ENCODE measurements around the gene S100A3.

S100A3 gene

DNA sequence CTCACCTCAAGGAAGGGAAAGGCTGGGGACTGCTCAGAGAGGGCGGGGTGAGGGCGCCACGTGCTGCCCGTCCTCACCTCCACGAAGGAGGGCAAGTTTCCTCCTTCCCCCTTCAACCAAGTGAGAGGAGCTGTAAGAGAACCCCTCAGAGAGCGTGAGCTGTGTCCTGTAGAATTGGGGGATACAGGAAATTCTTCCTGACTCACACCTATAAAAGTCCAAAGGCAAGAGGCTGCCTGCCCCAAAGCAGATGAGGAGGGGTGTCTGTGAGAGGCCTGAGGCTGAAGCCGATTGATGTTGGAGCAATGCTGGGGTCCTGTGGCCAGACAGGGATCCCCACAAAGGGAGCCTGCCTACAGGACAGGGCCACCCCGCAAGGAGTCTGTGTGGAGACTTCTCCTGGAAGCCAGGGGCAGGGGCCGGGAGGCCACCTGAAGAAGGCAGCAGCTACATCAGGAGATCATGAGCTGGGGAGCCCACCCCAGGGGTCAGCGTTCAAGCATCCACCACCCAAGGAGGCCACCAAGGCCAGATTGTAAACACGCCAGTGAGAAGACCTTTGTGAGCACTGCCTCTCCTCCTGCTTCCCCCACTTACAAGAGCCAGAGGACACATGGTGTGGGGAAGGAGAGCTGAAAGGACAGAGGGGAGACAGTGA lies 41.0 kb downstream of the S100A3 start:
- DNase-seq = no peak

- DNase-seq = no peak
These were observed 42.1 kb downstream of the S100A3 start for GRCh38 chr1:153506831-153507413.

- no peak for DNase-seq
These were observed 42.7 kb downstream of the S100A3 start for GRCh38 chr1:153506386-153506785.

- no peak for DNase-seq
These were observed 43.5 kb downstream of the S100A3 start for GRCh38 chr1:153505576-153505975.

DNA sequence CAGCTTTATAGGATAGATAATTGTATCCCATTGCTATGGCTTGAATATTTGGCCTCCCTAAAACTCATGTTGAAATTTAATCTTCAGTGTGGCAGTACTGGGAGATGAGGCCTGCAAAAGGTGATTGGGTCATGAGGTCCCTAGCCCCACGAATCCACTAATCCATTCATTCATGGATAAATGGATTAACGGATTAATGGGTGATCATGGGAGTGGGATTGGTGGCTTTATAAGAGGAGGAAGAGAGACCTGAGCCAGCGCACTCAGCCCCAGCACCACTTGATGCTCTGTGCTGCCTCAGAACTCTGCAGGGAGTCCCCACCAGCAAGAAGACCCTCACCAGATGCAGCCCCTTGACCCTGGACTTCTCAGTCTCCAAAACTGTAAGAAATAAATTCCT lies 45.3 kb downstream of the S100A3 start:
- DNase-seq = no peak

DNA sequence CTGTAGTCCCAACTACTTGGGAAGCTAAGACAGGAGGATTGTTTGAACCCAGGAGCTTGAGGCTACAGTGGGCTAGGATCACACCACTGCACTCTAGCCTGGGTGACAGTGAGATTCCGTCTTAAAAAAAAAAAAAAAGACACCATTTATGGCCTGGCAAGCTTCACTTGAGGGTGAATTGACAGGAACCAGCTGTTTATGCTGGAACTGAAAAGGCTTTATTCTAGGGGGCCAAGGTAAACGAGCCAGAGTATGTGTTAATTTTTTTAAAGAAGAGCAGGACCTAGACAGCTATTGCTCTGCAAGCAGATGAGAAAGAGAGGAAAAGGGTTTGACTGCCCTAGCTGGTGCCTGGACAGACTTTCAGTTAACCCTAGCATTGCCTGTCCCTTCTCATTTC lies 50.3 kb downstream of the S100A3 start:
- DNase-seq = no peak
